NCI-H774 (cell line): ENCODE data around the gene PRSS48.
"Not testable (repeated sequence)": the region's sequence is repeated elsewhere in the genome, so short reads cannot be mapped to it uniquely, and the experiment has no call there.

Experiments used
- DNase-seq: peaks from one replicate; lab custom pipeline; 2025; lab: John Stamatoyannopoulos, UW

PRSS48 gene

DNA sequence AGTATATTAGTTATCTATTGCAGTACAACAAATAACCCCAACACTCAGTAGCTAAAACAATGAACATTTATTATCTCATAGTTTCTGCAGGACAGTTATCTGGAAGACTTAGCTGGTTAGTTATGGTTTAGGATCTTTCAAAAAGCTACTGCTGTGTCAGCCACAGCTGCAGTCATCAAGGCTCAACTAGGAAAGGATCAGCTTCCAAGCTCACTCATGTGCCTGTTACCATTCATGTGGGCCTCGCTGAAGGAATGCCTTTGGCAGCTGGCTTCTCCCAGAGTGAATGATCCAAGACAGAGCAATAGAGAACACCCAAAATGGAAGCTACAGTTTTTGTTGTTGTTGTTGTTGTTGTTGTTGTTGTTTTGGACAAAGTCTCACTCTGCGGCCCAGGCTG is 13.5 kb upstream of the PRSS48 start:
- no peak for DNase-seq

DNA sequence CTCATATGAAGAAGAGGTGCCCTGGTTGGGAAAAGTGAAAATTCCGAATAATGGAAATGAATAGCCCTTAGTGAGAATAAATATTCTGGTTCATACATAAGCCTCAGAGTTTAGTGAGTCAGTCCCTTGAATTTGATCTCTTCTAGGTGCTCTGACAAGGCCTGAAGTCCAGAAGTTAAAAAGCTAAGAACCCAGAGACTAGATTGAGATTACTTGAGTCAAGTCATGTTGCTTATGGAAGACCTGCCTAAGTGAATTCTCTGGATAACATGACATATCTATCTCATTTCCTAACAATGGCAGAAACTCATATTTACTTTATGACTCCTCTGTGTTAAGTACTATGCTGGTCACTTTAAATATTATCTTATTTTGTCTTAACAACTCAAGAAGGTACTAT is 10.5 kb upstream of the PRSS48 start:
- no peak for DNase-seq

DNA sequence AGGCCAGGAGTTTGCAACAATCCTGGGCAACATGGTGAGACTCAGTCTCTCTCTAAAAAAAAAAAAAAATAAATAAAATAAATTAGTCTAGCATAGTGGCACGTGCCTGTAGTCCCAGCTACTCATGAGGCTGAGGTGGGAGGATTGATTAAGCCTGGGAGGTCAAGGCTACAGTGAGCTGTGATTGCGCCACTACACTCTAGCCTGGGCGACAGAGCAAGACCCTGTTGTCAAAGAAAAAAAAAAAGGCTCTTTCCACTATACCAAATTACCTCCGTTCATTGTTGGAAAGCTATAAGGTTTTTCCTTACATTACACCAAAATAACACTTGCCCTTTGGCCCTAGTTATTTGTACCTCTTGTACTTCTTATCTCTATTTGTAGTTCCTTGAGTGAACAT is 9.9 kb upstream of the PRSS48 start:
- no peak for DNase-seq

DNA sequence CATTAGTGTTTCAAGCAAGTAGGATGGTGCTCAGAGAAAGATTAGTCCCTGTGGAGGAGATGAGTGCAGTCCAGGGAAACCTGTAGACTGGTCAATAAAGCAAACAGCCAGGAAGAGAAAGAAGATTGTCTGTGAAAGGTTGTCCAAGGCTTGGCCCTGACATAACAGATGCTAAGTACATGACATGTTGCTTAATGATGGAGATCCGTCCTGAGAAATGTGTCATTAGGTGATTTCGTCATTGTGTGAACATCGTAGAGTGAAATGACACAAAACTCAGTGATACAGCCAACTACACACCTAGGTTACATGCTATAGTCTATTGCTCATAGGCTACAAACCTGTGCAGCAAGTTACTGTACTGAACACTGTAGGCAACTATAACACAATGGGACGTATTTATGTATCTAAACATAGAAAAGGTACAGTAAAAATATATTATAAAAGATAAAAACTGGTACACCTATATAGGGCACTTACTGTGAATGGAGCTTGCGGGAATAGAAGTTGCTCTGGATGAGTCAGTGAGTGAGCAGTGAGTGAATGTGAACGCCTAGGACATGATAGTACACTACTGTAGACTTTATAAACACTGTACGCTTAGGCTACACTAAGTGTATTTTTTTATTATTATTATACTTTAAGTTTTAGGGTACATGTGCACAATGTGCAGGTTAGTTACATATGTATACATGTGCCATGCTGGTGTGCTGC is 9.0 kb upstream of the PRSS48 start:
- DNase-seq: no peak

DNA sequence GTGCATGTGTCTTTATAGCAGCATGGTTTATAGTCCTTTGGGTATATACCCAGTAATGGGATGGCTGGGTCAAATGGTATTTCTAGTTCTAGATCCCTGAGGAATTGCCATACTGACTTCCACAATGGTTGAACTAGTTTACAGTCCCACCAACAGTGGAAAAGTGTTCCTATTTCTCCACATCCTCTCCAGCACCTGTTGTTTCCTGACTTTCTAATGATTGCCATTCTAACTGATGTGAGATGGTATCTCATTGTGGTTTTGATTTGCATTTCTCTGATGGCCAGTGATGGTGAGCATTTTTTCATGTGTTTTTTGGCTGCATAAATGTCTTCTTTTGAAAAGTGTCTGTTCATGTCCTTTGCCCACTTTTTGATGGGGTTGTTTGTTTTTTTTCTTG is 8.1 kb upstream of the PRSS48 start:
- DNase-seq: not testable (repeated sequence)

DNA sequence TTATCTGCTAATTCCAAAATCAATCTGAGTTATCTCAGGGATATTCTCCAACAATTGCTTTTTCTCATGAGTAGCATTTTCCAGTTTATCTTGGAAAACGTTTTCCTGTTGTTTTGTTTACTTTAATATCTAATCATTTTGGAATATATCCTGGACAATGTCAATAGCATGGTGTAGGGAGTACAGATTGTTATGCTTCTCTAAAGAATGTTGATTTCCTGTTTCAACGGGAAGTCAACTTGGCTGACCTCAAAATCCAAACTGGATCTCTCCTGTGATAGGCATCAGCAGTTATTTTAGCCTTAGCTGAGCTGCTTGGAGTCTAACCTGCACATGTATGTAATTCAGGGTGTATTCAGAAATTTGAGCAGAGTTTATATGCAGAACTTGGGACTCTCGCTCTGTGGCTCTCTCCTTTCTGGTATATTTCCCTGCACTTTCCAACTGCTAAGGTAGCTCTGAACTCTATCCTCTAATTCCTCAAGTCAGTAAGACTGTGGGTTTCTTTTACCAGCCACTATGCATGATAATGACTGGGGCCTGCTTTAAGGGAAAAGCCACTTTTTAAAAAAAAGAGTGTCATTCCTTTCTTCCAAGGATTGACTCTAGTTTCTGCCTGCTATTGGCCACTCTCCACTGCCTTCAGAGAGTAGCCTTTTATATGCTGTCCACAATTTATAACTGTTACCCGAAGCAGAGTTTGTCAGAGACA is 7.7 kb downstream of the PRSS48 start:
- no peak for DNase-seq

DNA sequence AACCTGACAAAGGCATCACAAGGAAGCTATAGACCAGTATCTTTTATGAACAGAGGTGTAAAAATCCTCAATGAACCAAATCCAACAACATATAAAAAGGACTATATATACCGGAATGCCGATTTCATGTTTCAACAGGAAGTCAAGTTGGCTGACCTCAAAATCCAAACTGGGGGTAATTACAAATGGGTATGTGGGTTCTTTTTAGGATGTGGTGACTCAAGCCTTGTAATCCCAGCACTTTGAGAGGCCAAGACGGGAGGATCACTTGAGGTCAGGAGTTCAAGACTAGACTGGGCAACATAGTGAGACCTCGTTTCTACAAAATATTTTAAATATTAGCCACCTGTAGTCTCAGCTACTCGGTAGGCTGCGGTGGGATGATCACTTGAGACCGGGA is 10.4 kb downstream of the PRSS48 start:
- DNase-seq: no peak

DNA sequence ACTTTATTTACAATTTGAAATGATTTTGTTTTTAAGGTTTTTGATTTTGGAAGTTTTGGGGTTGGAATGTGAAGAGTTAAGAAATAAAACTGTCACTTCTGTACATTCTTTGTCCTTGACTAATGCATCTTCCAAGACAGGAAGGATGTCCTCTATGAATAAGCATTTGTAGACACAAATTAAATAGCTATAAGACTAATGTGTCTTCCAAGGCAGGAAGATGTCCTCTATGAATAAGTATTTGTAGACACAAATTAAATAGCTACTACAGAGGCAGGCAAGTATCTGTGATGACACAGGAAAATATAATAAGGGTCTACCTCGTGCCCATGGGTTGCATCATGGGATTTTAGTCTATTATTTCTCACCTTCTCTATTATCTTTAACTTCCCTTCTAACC is 14.5 kb downstream of the PRSS48 start:
- DNase-seq: no peak

DNA sequence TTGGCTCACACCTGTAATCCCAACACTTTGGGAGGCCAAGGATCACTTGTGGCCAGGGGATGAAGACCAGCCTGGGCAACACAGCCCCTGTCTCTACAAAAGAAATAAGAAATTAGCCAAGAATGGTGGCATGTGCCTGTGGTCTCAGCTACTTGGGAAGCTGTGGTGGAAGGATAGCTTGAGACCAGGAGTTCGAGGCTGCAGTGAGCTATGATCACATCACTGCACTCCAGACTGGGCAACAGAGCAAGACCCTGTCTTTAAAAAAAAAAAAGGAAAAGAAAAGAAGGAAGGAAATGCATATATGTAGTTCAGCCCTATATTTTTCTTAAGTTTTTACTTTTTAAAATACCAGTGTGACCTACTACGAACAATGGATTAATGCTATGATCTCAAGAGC is 15.1 kb downstream of the PRSS48 start:
- DNase-seq: no peak

DNA sequence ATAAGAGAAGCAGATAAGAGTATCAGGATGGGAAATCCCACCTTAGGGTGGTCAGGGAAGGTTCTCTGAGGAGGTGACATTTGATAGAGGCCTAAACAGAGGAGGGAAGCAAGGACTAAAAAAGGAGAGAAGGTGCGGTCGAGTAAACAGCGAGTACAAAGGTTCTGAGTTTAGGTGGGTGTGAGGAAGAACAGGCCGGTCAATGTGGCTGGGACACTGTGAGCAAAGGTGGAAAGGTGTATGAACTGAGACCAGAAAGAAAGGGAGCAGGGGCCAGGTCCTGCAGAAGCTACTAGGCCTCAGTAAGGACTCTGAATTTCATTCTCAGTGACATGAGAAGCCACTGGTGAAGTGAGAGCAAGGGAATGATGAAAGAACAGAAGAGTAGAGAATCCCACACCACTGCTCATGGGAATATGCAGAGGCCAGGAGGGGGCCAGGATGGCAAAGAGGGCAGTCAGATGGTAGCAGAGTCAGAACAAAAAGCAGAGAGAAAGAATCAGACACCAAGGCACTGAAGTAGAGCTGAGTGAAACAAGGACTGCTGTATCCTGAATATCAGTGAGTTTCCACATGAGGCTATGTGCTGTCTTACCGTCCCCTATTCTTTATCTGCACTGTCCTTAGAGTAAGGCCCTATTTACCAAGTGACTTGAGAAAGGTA is 18.0 kb downstream of the PRSS48 start:
- no peak for DNase-seq

DNA sequence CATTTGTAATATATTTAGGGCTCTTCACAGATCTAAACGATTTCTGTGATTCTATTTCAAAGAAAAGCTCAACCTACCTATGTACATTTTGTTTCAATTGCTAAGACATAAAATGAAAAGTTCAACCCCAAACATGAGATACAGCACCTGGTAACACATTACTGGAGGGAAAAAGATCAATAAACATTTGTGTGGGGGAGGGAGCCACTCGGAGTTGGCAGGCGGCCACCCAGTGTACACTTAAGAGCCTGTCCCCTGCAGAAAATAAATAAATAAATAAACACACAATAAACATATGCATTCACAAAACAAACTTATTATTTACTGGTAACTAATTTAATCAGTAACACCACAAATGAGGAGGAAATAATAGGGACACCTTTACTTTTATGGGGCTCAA is 19.3 kb downstream of the PRSS48 start:
- DNase-seq: no peak

DNA sequence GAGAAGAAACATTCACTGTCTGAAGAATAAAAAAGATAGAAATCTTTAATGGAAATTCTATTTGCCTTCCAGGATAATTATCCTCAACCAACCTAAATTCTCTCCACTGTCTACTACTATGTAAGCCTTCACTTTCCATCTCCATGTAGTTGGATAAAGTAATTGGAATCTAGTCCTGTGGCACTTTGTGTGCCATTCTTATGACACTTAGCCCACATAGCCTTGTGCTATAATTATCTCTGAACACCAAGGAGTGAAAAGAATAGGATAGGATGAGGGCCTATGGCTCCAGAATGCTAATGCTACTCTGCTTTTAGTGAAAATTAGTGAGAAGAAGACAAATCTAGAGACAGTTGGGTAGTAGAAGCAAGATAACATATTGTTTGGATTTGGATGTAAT is 20.2 kb downstream of the PRSS48 start:
- DNase-seq: no peak

DNA sequence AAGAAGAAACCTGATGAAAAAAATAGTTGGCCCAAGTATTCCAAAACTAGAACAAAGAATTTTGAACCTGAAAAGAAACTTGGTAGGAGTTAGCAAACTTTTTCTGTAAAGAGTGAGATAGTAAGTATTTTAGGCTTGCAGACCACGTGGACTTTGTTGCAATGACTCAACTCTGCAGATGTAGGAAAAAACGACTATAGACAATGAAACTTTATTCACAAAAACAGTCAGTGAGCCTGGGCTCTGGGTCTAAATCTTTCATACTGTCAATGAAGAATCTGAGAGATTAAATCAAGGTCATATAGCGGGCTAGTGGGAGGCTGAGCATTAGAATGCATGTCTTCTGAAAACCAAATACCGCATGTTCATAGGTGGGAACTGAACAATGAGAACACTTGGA is 25.5 kb downstream of the PRSS48 start:
- DNase-seq: no peak

DNA sequence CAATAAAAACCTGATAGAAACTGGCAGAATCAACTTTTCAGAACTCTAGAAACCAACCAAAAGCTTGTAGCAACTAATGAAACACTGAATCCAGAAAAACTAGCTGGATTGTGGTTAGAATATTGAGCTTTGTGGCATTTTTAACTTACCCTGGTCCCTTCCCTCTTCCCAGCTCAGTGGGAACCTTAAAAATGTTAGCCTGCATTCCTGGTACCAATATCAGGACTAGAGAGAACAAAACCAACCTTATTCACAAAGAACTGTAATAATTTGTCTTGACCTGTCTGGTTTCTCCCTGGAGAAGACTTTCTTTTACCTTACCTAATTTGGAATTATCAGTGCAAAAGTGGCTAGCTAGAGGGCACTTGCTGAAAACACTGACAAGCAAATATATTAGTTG is 27.3 kb downstream of the PRSS48 start:
- DNase-seq: no peak

DNA sequence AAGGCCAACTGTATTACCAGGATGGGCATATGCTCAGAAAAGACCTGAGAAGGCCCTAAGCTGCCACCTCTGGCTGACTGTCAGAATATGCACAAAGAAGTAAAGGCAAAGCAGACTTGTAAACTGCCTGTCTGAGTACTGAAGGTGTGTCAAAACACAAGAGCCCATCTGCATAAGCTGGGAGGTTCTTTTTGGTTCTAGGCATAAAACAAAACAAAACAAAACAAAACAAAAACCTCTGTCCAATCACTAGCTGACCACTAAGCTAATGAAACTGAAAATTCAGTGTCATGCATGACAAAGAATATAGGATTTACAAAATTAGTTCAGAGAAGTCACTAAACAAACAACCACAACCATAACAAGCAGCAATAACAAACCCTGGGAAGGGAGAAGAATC is 27.8 kb downstream of the PRSS48 start:
- no peak for DNase-seq

DNA sequence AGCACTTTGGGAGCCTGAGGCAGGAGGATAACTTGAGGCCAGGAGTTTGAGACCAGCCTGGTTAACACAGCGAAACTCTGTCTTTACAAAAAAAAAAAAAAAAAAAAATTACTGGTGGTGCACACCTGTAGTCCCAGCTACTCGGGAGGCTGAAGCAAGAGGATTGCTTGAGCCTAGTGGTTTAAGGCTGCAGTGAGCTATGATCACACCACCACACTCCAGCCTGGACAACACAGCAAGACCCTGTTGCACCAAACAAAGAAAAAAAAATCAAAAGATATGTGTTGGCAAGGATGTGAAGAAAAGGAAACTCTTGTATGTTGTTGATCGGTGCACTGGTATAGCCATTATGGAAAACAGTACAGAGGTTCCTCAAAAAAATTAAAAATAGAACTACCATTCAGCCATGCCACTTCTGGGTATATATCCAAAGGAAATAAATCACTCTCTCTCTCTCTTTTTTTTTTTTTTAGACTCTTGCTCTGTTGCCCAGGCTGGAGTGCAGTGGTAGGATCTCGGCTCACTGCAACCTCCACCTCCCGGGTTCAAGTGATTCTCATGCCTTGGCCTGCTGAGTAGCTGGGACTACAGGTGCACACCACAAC is 33.3 kb downstream of the PRSS48 start:
- no peak for DNase-seq

DNA sequence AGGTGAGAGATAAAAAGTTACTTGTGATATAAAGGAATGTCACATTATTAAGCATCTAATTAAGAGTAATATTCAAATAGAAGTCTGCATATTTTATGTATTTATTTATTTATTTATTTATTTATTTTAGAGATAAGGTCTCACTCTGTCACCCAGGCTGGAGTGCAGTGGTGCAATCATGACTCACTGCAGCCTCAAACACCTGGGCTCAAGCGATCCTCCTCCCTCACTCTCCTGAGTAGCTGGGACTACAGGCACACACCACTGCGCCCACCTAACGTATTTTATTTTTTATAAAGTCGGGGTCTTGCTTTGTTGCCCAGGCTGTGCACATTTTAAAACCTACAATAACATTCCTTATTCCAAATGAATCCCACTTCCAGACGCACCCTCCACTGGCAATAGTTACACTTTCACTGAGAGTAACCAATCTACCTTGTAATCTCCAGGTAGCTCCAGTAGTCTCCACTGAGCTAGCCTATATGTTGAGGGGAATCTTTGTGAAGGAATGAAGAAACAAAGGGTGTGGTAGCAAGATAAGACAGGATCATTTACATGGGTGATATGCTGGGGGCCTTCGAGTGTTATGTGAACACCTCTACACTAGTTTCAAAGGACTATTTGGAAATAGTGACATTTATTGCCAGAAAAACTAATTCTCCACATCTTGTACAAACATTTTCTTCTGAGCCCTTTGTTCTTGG is 36.5 kb downstream of the PRSS48 start:
- DNase-seq: no peak

DNA sequence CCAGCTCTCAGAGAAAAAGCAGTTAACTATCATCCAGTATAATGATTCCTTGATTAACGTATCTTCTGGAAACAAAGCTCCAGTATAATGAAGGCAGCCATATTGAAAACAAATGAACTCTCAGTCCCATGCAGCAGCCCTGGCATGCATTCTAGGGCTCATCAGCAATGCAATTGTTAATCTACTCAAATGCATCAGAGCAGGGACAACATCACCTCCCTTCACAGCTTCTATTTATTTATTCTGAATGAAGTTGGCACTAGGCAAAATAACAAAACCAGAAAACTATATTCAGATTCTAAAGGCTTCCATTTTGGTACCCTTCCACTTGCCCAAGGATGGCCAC is 37.0 kb downstream of the PRSS48 start:
- DNase-seq: no peak

DNA sequence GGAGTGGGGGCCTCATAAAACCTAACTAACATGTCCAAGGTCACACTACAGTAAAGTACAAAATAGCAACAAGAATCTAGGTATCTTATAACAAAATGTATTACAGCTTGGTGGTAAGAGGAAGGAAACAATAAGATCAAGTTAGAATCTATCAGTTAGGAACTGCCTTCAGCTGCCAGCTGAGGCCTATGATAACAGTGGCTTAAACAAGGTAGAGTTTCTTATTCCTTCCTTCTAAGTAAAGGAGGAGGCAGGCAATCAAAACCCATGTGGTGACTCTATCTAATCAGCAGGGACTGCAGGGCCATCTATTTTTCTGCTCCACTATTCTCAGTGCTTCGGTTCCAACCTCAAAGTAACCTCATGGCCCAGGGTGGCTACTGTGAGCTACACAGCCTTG is 37.5 kb downstream of the PRSS48 start:
- no peak for DNase-seq

DNA sequence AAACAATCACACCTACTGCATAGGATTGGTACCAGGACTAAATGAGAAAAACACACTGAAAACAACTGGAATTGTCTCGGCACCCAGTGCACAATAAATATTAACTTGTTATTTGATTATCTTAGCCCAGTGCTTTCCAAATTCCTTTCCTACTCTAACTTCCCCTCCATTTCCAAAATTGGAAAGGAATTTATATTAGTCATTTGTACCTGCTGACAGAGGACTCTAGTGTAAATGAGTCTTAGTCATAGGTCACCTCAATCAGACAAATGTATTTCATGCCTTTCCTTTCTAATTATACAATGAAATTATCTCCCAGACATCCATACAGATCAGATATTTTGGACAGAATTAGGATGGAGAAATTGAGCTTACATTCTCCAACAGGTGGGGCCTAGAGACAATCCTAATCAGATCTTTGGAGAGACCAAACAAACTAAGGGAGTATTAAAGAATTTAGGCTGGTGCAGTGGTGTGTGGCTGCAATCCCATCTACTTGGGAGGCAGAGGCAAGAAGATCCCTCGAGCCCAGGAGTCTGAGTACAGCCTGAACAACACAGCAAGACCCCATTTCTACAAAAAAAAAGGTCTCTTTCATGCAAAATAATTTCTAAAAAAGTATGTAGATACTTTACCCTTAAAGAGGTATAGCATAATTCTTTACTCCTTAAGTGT is 38.4 kb downstream of the PRSS48 start:
- DNase-seq: no peak

DNA sequence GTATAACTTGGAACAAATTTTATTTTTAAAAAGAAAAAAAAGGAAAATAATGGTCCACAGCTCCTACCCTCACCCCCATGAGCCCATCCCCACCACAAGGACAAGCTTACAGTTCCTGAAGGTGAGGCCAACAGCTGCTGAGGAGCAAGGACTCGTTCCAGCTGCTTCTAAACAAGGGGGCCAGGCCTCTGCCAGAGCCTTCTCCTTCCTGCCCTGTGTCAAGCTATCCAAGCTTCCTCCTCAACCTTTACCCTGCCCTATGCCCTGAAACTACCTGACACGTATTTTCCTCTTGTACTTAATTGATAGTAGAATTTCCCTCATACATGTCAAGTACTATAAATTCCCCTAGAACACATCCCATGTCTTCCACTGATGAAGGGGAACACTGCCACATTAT is 39.7 kb downstream of the PRSS48 start:
- DNase-seq: no peak
